HT1080 (cell line): Measurements from ENCODE around the gene CDC42BPG. TPM values are rescaled to one million over a fixed set of nuclear protein-coding genes. Genes with fewer than 3 reads are reported as not detected.
A peak's percentile ranks its signal among the peaks of the same experiment; 100 is the strongest.

ENCODE experiments used
- DNase-seq: peaks from one replicate; pipeline ENCODE4 v3.0.0-alpha.2; 2015; ENCODE audit warnings: low read depth
- polyA plus RNA-seq, 2 experiments: library from polyadenylated mRNA; depleted of rRNA; stranded (reverse); fragments of >200 nt; gene quantifications; 2 replicates each; pipeline ENCODE4 v1.2.3, GENCODE V29; 2015
- total RNA-seq: library from RNA; depleted of rRNA; stranded (reverse); fragments of >200 nt; shearing (Covaris generic); gene quantifications from 2 replicates; pipeline ENCODE4 v1.2.3, GENCODE V29; 2014; rRNA removed

CDC42BPG gene
- total RNA-seq, result 0.13 and 0.23 TPM in 2 replicates
- 0.01 and 0.05 TPM in 2 replicates for polyA plus RNA-seq (2015; cell fraction: cytosol; rRNA removed)
- 0.14 TPM in 2 replicates for polyA plus RNA-seq (2015; cell fraction: nucleus; rRNA removed)

GRCh38 chr11:64844330-64845128 is at the start of gene CDC42BPG:
TSS of gene CDC42BPG (minus strand) at chr11:64844653. CDS start at chr11:64844569, 84 bp downstream.
- DNase-seq, result no peak

- DNase-seq, result no peak
Measured at GRCh38 chr11:64893194-64894069, 49.0 kb upstream of the CDC42BPG start.

- no peak for DNase-seq
Measured at GRCh38 chr11:64892838-64893193, 48.4 kb upstream of the CDC42BPG start.

GRCh38 chr11:64892411-64892831 is 48.0 kb upstream of the CDC42BPG start:
- no peak for DNase-seq

- no peak for DNase-seq
Measured at GRCh38 chr11:64891880-64892279, 47.4 kb upstream of the CDC42BPG start.

- no peak for DNase-seq
Measured at GRCh38 chr11:64891215-64891848, 46.9 kb upstream of the CDC42BPG start.

- no peak for DNase-seq
Measured at GRCh38 chr11:64890522-64890939, 46.1 kb upstream of the CDC42BPG start.

GRCh38 chr11:64888729-64889511 is 44.5 kb upstream of the CDC42BPG start:
- no peak for DNase-seq

- no peak for DNase-seq
Measured at GRCh38 chr11:64888406-64888728, 43.9 kb upstream of the CDC42BPG start.

- DNase-seq, result peak; percentile 37
Measured at GRCh38 chr11:64887757-64888405, 43.4 kb upstream of the CDC42BPG start.

GRCh38 chr11:64887234-64887756 is 42.8 kb upstream of the CDC42BPG start:
- no peak for DNase-seq

GRCh38 chr11:64885367-64886286 is 41.2 kb upstream of the CDC42BPG start:
- DNase-seq, result peak; percentile 49

GRCh38 chr11:64884019-64884418 is 39.6 kb upstream of the CDC42BPG start:
- DNase-seq, result no peak

- DNase-seq, result no peak
Measured at GRCh38 chr11:64883575-64883974, 39.1 kb upstream of the CDC42BPG start.

- no peak for DNase-seq
Measured at GRCh38 chr11:64882243-64882642, 37.8 kb upstream of the CDC42BPG start.

- DNase-seq, result no peak
Measured at GRCh38 chr11:64881476-64881875, 37.0 kb upstream of the CDC42BPG start.

GRCh38 chr11:64880240-64881001 is 36.0 kb upstream of the CDC42BPG start:
- DNase-seq, result no peak

GRCh38 chr11:64879244-64879900 is 34.9 kb upstream of the CDC42BPG start:
- DNase-seq, result no peak
